GM18511 (cell line): ENCODE measurements around the gene KLHL6.
"Not testable (repeated sequence)": the region's sequence is repeated elsewhere in the genome, so short reads cannot be mapped to it uniquely, and the experiment has no call there.

Experiments used
- ATAC-seq: cut with Tn5 transposase; IDR thresholded peaks from one replicate; pipeline ENCODE4 v1.9.1; 2021; ENCODE audit warnings: mild to moderate bottlenecking, moderate library complexity; ENCODE audit not compliant: unreplicated experiment

KLHL6 gene

GRCh38 chr3:183489455-183490210, 65.9 kb downstream of the KLHL6 start:
- ATAC-seq: no peak

GRCh38 chr3:183488343-183488742, 67.2 kb downstream of the KLHL6 start:
- no peak for ATAC-seq

GRCh38 chr3:183487896-183488295, 67.6 kb downstream of the KLHL6 start:
- no peak for ATAC-seq

- ATAC-seq: no peak
Observed at GRCh38 chr3:183487016-183487415, 68.5 kb downstream of the KLHL6 start.

GRCh38 chr3:183486472-183486871, 69.0 kb downstream of the KLHL6 start:
- ATAC-seq: no peak

GRCh38 chr3:183485585-183485984, 69.9 kb downstream of the KLHL6 start:
- no peak for ATAC-seq

GRCh38 chr3:183485093-183485492, 70.4 kb downstream of the KLHL6 start:
- ATAC-seq: no peak

GRCh38 chr3:183484431-183485075, 71.0 kb downstream of the KLHL6 start:
- ATAC-seq: no peak

- ATAC-seq: no peak
Observed at GRCh38 chr3:183481582-183481981, 73.9 kb downstream of the KLHL6 start.

- ATAC-seq: no peak
Observed at GRCh38 chr3:183478501-183478900, 77.0 kb downstream of the KLHL6 start.

GRCh38 chr3:183477801-183478456, 77.6 kb downstream of the KLHL6 start:
- ATAC-seq: no peak

GRCh38 chr3:183475764-183476162, 79.7 kb downstream of the KLHL6 start:
- not testable (repeated sequence) for ATAC-seq

GRCh38 chr3:183475016-183475763, 80.3 kb downstream of the KLHL6 start:
- ATAC-seq: no peak

- ATAC-seq: no peak
Observed at GRCh38 chr3:183473969-183474368, 81.5 kb downstream of the KLHL6 start.

- no peak for ATAC-seq
Observed at GRCh38 chr3:183472155-183472554, 83.4 kb downstream of the KLHL6 start.

- ATAC-seq: no peak
Observed at GRCh38 chr3:183468424-183468823, 87.1 kb downstream of the KLHL6 start.

- no peak for ATAC-seq
Observed at GRCh38 chr3:183466575-183466974, 88.9 kb downstream of the KLHL6 start.

GRCh38 chr3:183465710-183466109, 89.8 kb downstream of the KLHL6 start:
- ATAC-seq: not testable (repeated sequence)

- no peak for ATAC-seq
Observed at GRCh38 chr3:183464480-183464879, 91.0 kb downstream of the KLHL6 start.

- no peak for ATAC-seq
Observed at GRCh38 chr3:183460081-183461055, 95.1 kb downstream of the KLHL6 start.
